Stomach (tissue), 4 donors: ENCODE results near the gene AMIGO1.

Experiments
- POLR2AphosphoS5 ChIP-seq, 3 donors: sonication (generic); formaldehyde crosslinking; IDR thresholded peaks; one replicate each; pipeline ENCODE4 v1.6.1; 2016; ENCODE audit warnings: antibody characterized with exemption in 3 of 3
- TF ChIP-seq, protein P1 (sequence below), 7 experiments: fragments of 450-650 bp in 4 of 7; fragments of 200-600 bp in 3 of 7; sonication (generic) in 3 of 7; IDR thresholded peaks; one replicate each; pipeline ENCODE4 v1.5.1; 2016 to 2019; ENCODE audit warnings: antibody characterized with exemption in 7 of 7, control low read depth in 2 of 7, mild to moderate bottlenecking in 1 of 7

DNA sequence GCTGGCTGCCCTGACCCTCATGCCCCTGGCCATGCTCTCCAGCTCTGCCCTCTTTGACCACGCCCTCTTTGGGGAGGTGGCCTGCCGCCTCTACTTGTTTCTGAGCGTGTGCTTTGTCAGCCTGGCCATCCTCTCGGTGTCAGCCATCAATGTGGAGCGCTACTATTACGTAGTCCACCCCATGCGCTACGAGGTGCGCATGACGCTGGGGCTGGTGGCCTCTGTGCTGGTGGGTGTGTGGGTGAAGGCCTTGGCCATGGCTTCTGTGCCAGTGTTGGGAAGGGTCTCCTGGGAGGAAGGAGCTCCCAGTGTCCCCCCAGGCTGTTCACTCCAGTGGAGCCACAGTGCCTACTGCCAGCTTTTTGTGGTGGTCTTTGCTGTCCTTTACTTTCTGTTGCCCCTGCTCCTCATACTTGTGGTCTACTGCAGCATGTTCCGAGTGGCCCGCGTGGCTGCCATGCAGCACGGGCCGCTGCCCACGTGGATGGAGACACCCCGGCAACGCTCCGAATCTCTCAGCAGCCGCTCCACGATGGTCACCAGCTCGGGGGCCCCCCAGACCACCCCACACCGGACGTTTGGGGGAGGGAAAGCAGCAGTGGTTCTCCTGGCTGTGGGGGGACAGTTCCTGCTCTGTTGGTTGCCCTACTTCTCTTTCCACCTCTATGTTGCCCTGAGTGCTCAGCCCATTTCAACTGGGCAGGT, 33.9 kb upstream of the AMIGO1 start:
- TF ChIP-seq, protein P1, sequence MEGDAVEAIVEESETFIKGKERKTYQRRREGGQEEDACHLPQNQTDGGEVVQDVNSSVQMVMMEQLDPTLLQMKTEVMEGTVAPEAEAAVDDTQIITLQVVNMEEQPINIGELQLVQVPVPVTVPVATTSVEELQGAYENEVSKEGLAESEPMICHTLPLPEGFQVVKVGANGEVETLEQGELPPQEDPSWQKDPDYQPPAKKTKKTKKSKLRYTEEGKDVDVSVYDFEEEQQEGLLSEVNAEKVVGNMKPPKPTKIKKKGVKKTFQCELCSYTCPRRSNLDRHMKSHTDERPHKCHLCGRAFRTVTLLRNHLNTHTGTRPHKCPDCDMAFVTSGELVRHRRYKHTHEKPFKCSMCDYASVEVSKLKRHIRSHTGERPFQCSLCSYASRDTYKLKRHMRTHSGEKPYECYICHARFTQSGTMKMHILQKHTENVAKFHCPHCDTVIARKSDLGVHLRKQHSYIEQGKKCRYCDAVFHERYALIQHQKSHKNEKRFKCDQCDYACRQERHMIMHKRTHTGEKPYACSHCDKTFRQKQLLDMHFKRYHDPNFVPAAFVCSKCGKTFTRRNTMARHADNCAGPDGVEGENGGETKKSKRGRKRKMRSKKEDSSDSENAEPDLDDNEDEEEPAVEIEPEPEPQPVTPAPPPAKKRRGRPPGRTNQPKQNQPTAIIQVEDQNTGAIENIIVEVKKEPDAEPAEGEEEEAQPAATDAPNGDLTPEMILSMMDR (IDR thresholded peaks at IDR 0.05) = no peak
- no peak for TF ChIP-seq POLR2AphosphoS5 (IDR thresholded peaks at IDR 0.05)
